Ramos (cell line): Measurements from ENCODE around the gene LIN7C.
"Not testable (repeated sequence)": the region's sequence is repeated elsewhere in the genome, so short reads cannot be mapped to it uniquely, and the experiment has no call there.

Experiments used
- in situ Hi-C: fragments of 300-500 bp; cut with MboI; formaldehyde crosslinking; loops from one replicate; pipeline ENCODE4 v1.14.3; 2022; ENCODE audit warnings: low sequenced_read_pairs; ENCODE audit not compliant: unreplicated experiment

Gene LIN7C

DNA sequence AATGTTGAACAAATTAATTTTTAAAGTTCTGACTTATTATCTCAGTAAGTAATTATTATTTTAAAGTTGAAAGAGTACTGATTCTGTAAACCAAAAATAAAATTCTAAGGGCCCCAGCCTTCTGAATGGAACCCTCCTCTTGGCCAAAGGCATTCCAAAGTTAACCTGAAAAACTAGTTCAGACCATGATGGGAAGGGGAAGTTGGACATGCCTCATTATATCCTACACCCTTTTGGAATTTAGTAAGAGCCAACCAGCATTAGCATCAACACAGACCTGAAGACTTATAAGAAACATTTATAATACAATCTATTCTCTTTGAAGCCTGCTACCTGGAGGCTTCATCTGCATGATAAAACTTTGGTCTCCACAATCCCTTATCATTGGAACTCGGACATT, 52.9 kb downstream of the LIN7C start:
- in situ Hi-C loops: no loop called here

DNA sequence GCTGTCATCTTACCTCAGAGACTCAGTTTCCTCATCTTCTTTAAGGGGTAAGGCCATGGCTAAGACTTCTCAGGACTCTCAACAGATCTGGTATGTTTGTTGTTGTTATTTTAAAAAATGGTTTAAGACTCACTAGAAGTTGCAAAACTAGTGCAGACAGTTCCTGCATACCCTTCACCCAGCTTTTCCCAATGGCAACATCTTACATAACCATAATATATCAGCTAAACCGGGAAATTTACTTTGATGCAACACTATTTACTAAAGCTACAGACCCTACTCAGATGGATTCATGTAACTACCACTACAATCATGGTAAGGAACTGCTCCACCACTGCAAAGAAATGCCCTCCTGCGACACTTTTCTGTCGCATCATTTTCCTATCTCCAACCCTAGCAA, 54.4 kb downstream of the LIN7C start:
- in situ Hi-C loops: no loop called here

- in situ Hi-C loops: no loop called here
Measured at GRCh38 chr11:27451244-27451965, 55.2 kb downstream of the LIN7C start.

DNA sequence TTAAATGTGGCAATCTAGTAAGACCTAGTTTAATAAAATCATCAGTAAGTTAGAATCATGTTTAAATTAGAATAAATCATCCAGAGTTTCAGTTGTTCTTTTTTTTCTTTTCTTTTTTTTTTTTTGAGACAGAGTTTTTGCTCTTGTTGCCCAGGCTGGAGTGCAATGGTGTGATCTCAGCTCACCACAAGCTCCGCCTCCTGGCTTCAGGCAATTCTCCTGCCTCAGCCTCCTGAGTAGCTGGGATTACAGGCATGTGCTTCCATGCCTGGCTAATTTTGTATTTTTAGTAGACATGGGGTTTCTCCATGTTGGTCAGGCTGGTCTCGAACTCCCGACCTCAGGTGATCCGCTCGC, 58.4 kb downstream of the LIN7C start:
- in situ Hi-C loops: not testable (repeated sequence)

DNA sequence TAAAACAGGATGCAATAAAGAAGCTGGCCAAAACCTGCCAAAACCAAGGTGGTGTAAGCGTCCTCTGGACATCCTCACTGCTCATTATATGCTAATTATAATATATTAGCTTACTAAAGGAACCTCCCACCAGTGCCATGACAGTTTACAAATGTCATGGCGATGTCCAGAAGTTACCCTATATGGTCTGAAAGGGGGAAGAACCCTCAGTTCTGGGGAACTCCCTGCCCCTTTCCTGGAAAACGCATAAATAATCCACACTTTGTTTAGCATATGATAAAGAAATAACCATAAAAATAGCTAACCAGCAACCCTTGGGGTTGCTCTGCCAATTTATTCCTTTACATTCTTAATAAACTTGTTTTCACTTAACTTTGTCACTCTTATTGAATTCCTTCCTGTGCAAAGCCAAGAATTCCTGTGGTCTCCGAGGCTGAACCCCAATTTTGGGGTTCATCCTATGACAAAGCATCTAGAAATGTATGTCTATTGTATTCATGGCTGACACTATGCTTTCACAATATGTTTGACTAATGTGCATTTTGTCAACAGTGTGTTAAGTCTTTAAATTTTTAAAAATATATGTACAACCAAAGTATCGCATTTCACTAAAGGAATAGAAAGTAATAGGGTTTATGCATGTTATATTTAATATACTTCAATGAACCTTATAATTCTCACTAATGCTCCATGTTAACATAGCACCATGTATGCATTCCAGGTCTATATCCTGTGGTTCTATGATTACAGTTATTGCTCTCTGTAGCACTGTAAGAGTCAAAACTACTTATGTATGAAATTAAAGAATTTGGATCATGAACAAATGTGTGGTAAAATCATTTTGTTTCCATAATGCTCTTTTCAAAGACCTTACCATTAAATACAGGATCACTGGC, 59.0 kb downstream of the LIN7C start:
- in situ Hi-C loops: no loop called here

DNA sequence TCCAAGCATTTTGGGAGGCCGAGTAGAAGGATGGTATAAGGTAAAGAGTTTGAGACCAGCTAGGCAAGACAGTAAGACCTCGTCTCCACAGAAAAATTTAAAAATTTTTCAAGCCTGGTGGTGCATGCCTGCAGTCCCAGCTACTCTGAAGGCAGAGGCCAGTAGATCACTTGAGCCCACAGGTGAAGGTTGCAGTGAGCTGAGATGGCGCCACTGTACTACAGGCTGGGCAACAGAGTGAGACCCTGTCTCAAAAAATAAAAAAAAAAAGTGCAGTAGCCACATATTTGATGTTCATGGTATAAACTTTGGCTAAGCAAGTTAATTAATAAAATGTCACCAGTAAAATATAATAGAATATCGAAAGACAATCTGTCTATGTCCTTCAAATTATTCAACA, 60.9 kb downstream of the LIN7C start:
- in situ Hi-C loops: no loop called here

DNA sequence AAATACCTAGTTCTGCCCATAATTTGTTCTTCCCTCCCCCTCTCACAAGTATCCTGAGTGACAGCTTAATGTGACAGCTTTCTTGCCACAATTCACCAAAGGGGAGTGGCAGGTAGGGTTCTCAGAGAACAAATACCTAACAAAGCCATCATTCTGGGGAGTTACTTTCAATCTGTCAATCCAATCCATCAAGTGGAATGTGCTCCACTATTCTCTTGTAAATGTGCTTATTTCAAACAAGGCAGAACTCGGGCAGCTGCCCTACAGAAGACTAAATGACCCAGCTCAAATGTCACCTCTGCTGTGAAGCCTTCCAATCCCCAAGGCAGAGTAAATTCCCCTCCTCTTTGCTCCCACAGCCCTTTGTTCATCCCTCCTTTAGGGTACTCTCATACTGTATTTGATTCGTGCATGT, 61.8 kb downstream of the LIN7C start:
- in situ Hi-C loops: no loop called here
